DOHH2 (cell line): ENCODE data around the gene C5orf15.

Source experiments
- H3F3A ChIP-seq: fragments of 200-600 bp; sonication (generic), shearing (Covaris generic); 2 replicates; pipeline ENCODE4 v1.6.0; 2016; ENCODE audit warnings: antibody characterized with exemption, mild to moderate bottlenecking; ENCODE audit not compliant: control insufficient read depth, insufficient read depth
- H3K27ac ChIP-seq: fragments of 200-600 bp; sonication (generic); 2 replicates; pipeline ENCODE4 v1.5.1; 2014; ENCODE audit warnings: low read depth, mild to moderate bottlenecking, low read length, moderate library complexity
- H3K27me3 ChIP-seq: fragments of 200-600 bp; sonication (generic); 2 replicates; pipeline ENCODE4 v1.6.1; 2014; ENCODE audit warnings: mild to moderate bottlenecking, low read length, mixed read lengths; ENCODE audit not compliant: control insufficient read depth
- H3K36me3 ChIP-seq: fragments of 200-600 bp; sonication (generic); 2 replicates; pipeline ENCODE4 v1.6.1; 2014; ENCODE audit warnings: mild to moderate bottlenecking, low read length, moderate library complexity, mixed read lengths; ENCODE audit not compliant: control insufficient read depth
- H3K4me1 ChIP-seq: fragments of 200-600 bp; sonication (generic); 2 replicates; pipeline ENCODE4 v1.6.1; 2014; ENCODE audit warnings: mild to moderate bottlenecking, low read length, mixed read lengths; ENCODE audit not compliant: control insufficient read depth
- H3K4me2 ChIP-seq: fragments of 200-600 bp; sonication (generic); 2 replicates; pipeline ENCODE4 v1.6.0; 2014; ENCODE audit warnings: mild to moderate bottlenecking, low read length, moderate library complexity
- H3K4me3 ChIP-seq: fragments of 200-600 bp; sonication (generic); 2 replicates; pipeline ENCODE4 v1.5.1; 2014; ENCODE audit warnings: mild to moderate bottlenecking, low read length, mixed read lengths
- H3K79me2 ChIP-seq: fragments of 200-600 bp; sonication (generic); 2 replicates; pipeline ENCODE4 v1.6.1; 2014; ENCODE audit warnings: mild to moderate bottlenecking, low read length, mixed read lengths; ENCODE audit not compliant: control insufficient read depth
- H3K9me2 ChIP-seq: fragments of 200-600 bp; sonication (generic); replicated peaks from 2 replicates; pipeline ENCODE4 v1.6.1; 2014; ENCODE audit warnings: mild to moderate bottlenecking, low read length, mixed read lengths; ENCODE audit not compliant: control insufficient read depth
- H3K9me3 ChIP-seq: fragments of 200-600 bp; sonication (generic); 2 replicates; pipeline ENCODE4 v1.6.1; 2014; ENCODE audit warnings: antibody characterized with exemption, low read length, mixed read lengths; ENCODE audit not compliant: control insufficient read depth, insufficient read depth
- H4K20me1 ChIP-seq: fragments of 200-600 bp; sonication (generic); 2 replicates; pipeline ENCODE4 v1.6.0; 2014; ENCODE audit warnings: low read depth, mild to moderate bottlenecking, antibody characterized with exemption, low read length, moderate library complexity; ENCODE audit not compliant: control insufficient read depth, insufficient read depth
- CTCF ChIP-seq: fragments of 200-600 bp; sonication (generic); IDR thresholded peaks from one replicate; pipeline ENCODE4 v1.5.1; 2014; ENCODE audit warnings: antibody characterized with exemption, mild to moderate bottlenecking, low read depth, low read length; ENCODE audit not compliant: poor library complexity, severe bottlenecking
- EZH2phosphoT487 ChIP-seq: fragments of 200-600 bp; sonication (generic); IDR thresholded peaks from 2 replicates; pipeline ENCODE4 v1.6.1; 2017; ENCODE audit warnings: borderline replicate concordance, mild to moderate bottlenecking, antibody characterized with exemption, low read length, moderate library complexity, mixed read lengths

The C5orf15 gene

GRCh38 chr5:133992429-133993155 is 24.2 kb upstream of the C5orf15 start:
- Histone ChIP-seq H3K36me3 (peaks cover 78% of the 10 kb centered on the region), H3K9me2 (no peaks in the 10 kb centered on the region), H3K4me2 (no peak overlapping the region), H3K27me3 (no peaks in the 10 kb centered on the region), H3F3A (no peaks in the 10 kb centered on the region), H3K27ac (no peak overlapping the region), H4K20me1 (peaks cover 33% of the 10 kb centered on the region), H3K4me1 (peaks cover 48% of the 10 kb centered on the region), H3K9me3 (no peaks in the 10 kb centered on the region), H3K79me2 (peaks cover 88% of the 10 kb centered on the region), H3K4me3 (no peak overlapping the region)
- TF ChIP-seq CTCF (no peak), EZH2phosphoT487 (no peak)

DNA sequence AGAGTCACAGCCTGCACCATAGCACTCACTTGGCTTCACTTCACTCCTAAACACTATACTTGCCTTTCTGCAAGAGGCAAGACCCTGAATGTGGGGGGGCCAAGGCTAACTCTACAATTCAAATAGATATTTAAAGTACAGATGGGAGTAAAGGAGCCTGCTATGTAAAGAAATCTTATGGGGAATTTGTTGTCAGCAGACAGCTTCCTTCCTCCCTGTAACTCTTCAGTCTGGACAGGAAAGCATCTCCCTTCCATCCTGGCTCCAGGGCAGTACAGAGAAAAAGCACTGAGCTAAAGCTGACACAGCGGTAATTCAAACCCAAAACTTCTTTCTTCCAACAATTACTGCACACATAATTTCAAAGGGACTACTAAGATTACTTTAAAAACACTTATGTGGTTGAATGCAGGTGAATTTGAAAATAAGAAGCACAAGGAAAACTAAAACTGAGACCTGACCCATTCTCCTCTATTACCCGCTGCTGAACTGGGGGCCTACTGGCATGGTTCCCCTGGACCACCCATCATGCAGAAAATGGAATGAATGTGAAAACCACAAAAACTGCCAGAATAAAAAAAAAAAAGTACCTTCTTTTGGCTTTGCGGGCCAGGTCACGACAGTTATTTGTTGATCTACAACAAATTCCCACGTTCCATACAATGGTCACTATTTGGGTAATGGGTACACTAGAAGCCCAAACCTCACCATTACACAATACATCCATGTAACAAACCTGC is 22.9 kb upstream of the C5orf15 start:
- peaks cover 39% of the 10 kb centered on the region for H3K4me1 ChIP-seq
- no peak overlapping the region for H3K4me2 ChIP-seq
- no peak for TF ChIP-seq EZH2phosphoT487
- TF ChIP-seq CTCF, result no peak
- H3K4me3 ChIP-seq, result no peak overlapping the region
- no peaks in the 10 kb centered on the region for H3F3A ChIP-seq
- peaks cover 87% of the 10 kb centered on the region for H3K79me2 ChIP-seq
- no peak overlapping the region for H3K27ac ChIP-seq
- H3K27me3 ChIP-seq, result no peaks in the 10 kb centered on the region
- no peaks in the 10 kb centered on the region for H3K9me2 ChIP-seq
- H4K20me1 ChIP-seq, result peaks cover 33% of the 10 kb centered on the region
- H3K36me3 ChIP-seq, result peaks cover 85% of the 10 kb centered on the region
- no peaks in the 10 kb centered on the region for H3K9me3 ChIP-seq

DNA sequence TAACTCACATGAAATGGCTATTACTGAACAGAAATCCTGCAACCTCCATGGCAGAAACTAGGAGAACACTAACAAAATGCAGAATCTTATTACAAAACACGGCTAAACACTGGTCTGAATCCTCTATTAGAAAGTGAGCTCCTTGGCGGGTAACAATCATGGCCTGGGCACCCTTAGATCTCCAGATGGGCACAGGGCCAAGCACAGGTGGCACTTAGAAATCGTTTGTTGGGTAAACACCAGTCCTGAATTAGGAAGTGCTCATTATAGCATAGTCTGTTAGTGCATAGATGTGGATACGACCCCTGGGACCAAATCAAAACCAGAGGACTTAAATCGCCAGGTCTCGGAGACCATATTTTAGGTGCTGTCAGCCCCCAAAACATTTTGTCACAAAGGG is 22.0 kb upstream of the C5orf15 start:
- H3K36me3 ChIP-seq, result peaks cover 85% of the 10 kb centered on the region
- no peak for TF ChIP-seq EZH2phosphoT487
- TF ChIP-seq CTCF, result no peak
- no peaks in the 10 kb centered on the region for H3K9me2 ChIP-seq
- H3K4me3 ChIP-seq, result no peak overlapping the region
- H3K4me2 ChIP-seq, result no peak overlapping the region
- no peak overlapping the region for H3K27ac ChIP-seq
- peaks cover 87% of the 10 kb centered on the region for H3K79me2 ChIP-seq
- peaks cover 30% of the 10 kb centered on the region for H3K4me1 ChIP-seq
- no peaks in the 10 kb centered on the region for H3F3A ChIP-seq
- no peaks in the 10 kb centered on the region for H3K9me3 ChIP-seq
- H4K20me1 ChIP-seq, result peaks cover 24% of the 10 kb centered on the region
- no peaks in the 10 kb centered on the region for H3K27me3 ChIP-seq
